Adrenal gland (tissue), 5 donors: Measurements from ENCODE around the gene SLTM.

Experiments
- POLR2A ChIP-seq, 2 donors: fragments of 450-650 bp; IDR thresholded peaks; one replicate each; pipeline ENCODE4 v1.6.1; 2017; ENCODE audit warnings: antibody characterized with exemption in 2 of 2, mild to moderate bottlenecking in 2 of 2, moderate library complexity in 1 of 2
- TF ChIP-seq, protein P1 (sequence below), 6 experiments: fragments of 450-650 bp in 4 of 6; fragments of 200-600 bp in 2 of 6; sonication (generic) in 1 of 6; IDR thresholded peaks; 1 replicate in 5 of 6; 2 replicates in 1 of 6; pipeline versions ENCODE4 v1.5.1 to v1.8.0; 2016 to 2021; ENCODE audit warnings: antibody characterized with exemption in 6 of 6, mild to moderate bottlenecking in 2 of 6, moderate library complexity in 1 of 6
- donor health status: DM: no; HTN: no; CAD: no.

- TF ChIP-seq, protein P1, sequence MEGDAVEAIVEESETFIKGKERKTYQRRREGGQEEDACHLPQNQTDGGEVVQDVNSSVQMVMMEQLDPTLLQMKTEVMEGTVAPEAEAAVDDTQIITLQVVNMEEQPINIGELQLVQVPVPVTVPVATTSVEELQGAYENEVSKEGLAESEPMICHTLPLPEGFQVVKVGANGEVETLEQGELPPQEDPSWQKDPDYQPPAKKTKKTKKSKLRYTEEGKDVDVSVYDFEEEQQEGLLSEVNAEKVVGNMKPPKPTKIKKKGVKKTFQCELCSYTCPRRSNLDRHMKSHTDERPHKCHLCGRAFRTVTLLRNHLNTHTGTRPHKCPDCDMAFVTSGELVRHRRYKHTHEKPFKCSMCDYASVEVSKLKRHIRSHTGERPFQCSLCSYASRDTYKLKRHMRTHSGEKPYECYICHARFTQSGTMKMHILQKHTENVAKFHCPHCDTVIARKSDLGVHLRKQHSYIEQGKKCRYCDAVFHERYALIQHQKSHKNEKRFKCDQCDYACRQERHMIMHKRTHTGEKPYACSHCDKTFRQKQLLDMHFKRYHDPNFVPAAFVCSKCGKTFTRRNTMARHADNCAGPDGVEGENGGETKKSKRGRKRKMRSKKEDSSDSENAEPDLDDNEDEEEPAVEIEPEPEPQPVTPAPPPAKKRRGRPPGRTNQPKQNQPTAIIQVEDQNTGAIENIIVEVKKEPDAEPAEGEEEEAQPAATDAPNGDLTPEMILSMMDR (IDR thresholded peaks at IDR 0.05) = no peak
- TF ChIP-seq POLR2A (IDR thresholded peaks at IDR 0.05) = peak in 1 of 2 donors; percentile 21
Measured at GRCh38 chr15:58931987-58932588, 1.4 kb downstream of the SLTM start.
